Epithelial cell of esophagus (primary cell): ENCODE measurements around the gene PCSK1.

Experiments used
- DNase-seq: peaks from one replicate; pipeline ENCODE4 v3.0.0; 2010; ENCODE audit warnings: low read depth
- H3K4me3 ChIP-seq: 2 replicates; pipeline ENCODE4 v1.5.1; 2011; ENCODE audit warnings: mild to moderate bottlenecking, low read length, control low read depth
- TF ChIP-seq, protein P1 (sequence below): IDR thresholded peaks from 2 replicates; pipeline ENCODE4 v1.5.1; 2011; ENCODE audit warnings: low read depth, mild to moderate bottlenecking, low read length, control low read depth, inconsistent platforms; ENCODE audit not compliant: insufficient read depth; ENCODE audit errors: missing control alignments

The PCSK1 gene

DNA sequence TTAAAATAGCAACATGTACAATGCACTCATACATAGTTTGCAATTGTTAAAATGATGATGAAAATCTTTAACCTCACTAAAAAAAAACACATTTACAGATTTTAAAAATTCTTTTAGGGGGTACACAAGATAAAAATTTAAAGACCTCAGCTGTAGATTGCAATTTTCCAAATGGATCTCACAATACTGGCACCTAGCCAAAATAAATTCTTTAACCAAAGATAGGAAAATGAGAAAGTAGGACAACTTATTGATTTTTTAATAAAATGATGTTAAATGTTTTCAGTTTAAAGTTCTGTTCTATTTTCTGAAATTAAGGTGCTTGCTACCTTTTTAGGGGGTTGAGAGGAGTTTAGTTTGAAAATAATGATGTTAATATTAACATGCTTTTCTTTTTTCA, 90.0 kb downstream of the PCSK1 start:
- no peak overlapping the region for H3K4me3 ChIP-seq
- TF ChIP-seq, protein P1, sequence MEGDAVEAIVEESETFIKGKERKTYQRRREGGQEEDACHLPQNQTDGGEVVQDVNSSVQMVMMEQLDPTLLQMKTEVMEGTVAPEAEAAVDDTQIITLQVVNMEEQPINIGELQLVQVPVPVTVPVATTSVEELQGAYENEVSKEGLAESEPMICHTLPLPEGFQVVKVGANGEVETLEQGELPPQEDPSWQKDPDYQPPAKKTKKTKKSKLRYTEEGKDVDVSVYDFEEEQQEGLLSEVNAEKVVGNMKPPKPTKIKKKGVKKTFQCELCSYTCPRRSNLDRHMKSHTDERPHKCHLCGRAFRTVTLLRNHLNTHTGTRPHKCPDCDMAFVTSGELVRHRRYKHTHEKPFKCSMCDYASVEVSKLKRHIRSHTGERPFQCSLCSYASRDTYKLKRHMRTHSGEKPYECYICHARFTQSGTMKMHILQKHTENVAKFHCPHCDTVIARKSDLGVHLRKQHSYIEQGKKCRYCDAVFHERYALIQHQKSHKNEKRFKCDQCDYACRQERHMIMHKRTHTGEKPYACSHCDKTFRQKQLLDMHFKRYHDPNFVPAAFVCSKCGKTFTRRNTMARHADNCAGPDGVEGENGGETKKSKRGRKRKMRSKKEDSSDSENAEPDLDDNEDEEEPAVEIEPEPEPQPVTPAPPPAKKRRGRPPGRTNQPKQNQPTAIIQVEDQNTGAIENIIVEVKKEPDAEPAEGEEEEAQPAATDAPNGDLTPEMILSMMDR: no peak
- no peak for DNase-seq

DNA sequence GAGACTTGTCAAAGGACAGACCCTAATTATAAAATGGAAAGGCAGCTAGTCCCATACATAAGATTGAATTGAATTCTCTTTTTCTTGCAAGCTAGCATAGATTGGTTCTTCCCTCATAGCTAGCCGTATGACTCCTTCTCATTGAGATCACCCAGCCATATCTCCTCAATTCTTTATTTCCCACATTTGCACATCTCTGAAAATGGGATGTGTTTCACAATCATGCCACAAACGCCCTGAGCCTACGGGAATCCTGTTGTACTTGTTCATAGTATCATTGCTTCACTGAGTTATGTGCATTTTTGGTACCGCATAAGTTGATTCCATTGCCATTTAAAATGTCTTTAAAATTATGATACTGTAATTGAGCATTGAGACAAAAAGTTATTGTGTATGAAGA, 90.5 kb downstream of the PCSK1 start:
- DNase-seq: peak; percentile 46
- H3K4me3 ChIP-seq: no peak overlapping the region
- TF ChIP-seq, protein P1: no peak
